ENCODE results near the gene CFAP70. TPM values are rescaled to one million over a fixed set of nuclear protein-coding genes. Genes with fewer than 3 reads are reported as not detected.

CFAP70 gene
- under 0.01 and 0.34 TPM in 2 replicates for total RNA-seq

GRCh38 chr10:73358331-73359279 is at the start of gene CFAP70:
Gene CFAP70, minus strand, starts transcription at chr10:73358864. Its CDS starts 4,068 bp downstream, at chr10:73354796.

GRCh38 chr10:73252445-73253224 is 106.0 kb downstream of the CFAP70 start, which contains the start of gene MRPS16:
Gene MRPS16, minus strand, starts transcription at chr10:73252644. Its CDS starts 162 bp downstream, at chr10:73252482.

GRCh38 chr10:73246646-73247508 is 111.8 kb downstream of the CFAP70 start, which contains the start of gene DNAJC9:
Gene DNAJC9, minus strand, starts transcription at chr10:73247255. Its CDS starts 66 bp downstream, at chr10:73247189.

Other genes with a start within 250 kb of the CFAP70 start
- gene NUDT13, start 248.4 kb downstream of the CFAP70 start, total RNA-seq: 0.84 and 2.1 TPM in 2 replicates
- gene ECD, start 190.9 kb downstream of the CFAP70 start, total RNA-seq: 24.7 and 26.5 TPM in 2 replicates
- 9.4 and 11.6 TPM in 2 replicates for gene FAM149B1, start 190.7 kb downstream of the CFAP70 start, total RNA-seq
- gene DNAJC9, start 111.6 kb downstream of the CFAP70 start, total RNA-seq: 52.0 and 64.2 TPM in 2 replicates
- gene MRPS16, start 106.2 kb downstream of the CFAP70 start, total RNA-seq: 69.1 and 74.1 TPM in 2 replicates
- gene ANXA7, start 55.2 kb upstream of the CFAP70 start, total RNA-seq: 98.1 and 107 TPM in 2 replicates
- 0.15 and 0.50 TPM in 2 replicates for gene MSS51, start 74.7 kb upstream of the CFAP70 start, total RNA-seq
- 14.9 and 16.5 TPM in 2 replicates for gene PPP3CB, start 137.2 kb upstream of the CFAP70 start, total RNA-seq
- gene USP54, start 232.5 kb upstream of the CFAP70 start, total RNA-seq: 3.7 and 4.4 TPM in 2 replicates